Heart left ventricle (tissue), 16 donors: Measurements from ENCODE around the gene POC1A. TPM values are rescaled to one million over a fixed set of nuclear protein-coding genes. Genes with fewer than 3 reads are reported as not detected.

Source experiments
- ATAC-seq, 4 donors: fragments of 200-7000 bp; cut with Tn5 transposase; one replicate each; pipeline ENCODE4 v1.9.1; 2020 to 2022; ENCODE audit warnings: moderate library complexity in 4 of 4, mild to moderate bottlenecking in 3 of 4, moderate number of reproducible peaks in 1 of 4
- DNase-seq, 5 donors: peaks; one replicate each; pipeline ENCODE4 v3.0.0-alpha.2; 2020
- H3K27ac ChIP-seq, 12 donors: fragments of 200-600 bp; sonication (generic) in 4 of 12; one replicate each; pipeline versions ENCODE4 v1.5.0 to v1.8.0; 2016 to 2022; ENCODE audit warnings: mild to moderate bottlenecking in 2 of 12
- H3K27me3 ChIP-seq, 9 donors: fragments of 200-600 bp; sonication (generic) in 2 of 9; one replicate each; pipeline versions ENCODE4 v1.5.1 to v1.8.0; 2016 to 2022; ENCODE audit warnings: mild to moderate bottlenecking in 3 of 9
- H3K36me3 ChIP-seq, 9 donors: fragments of 200-600 bp; sonication (generic) in 2 of 9; one replicate each; pipeline versions ENCODE4 v1.5.0 to v1.8.0; 2018 to 2022; ENCODE audit warnings: mild to moderate bottlenecking in 2 of 9
- H3K4me1 ChIP-seq, 12 donors: fragments of 200-600 bp; sonication (generic) in 4 of 12; one replicate each; pipeline versions ENCODE4 v1.5.0 to v1.8.0; 2016 to 2022; ENCODE audit warnings: mild to moderate bottlenecking in 3 of 12
- H3K4me3 ChIP-seq, 12 donors: fragments of 200-600 bp; sonication (generic) in 4 of 12; one replicate each; pipeline versions ENCODE4 v1.5.0 to v1.8.0; 2017 to 2022; ENCODE audit warnings: mild to moderate bottlenecking in 9 of 12, moderate library complexity in 4 of 12
- H3K9me3 ChIP-seq, 12 donors: fragments of 200-600 bp; sonication (generic) in 4 of 12; one replicate each; pipeline versions ENCODE4 v1.5.0 to v1.8.0; 2016 to 2022; ENCODE audit warnings: mild to moderate bottlenecking in 1 of 12
- CTCF ChIP-seq, 12 donors: fragments of 200-600 bp; sonication (generic) in 4 of 12; IDR thresholded peaks; one replicate each; pipeline versions ENCODE4 v1.5.0 to v1.8.0; 2018 to 2022; ENCODE audit warnings: antibody characterized with exemption in 12 of 12, mild to moderate bottlenecking in 5 of 12
- POLR2A ChIP-seq, 2 donors: fragments of 450-650 bp; IDR thresholded peaks; one replicate each; pipeline ENCODE4 v1.6.1; 2017; ENCODE audit warnings: antibody characterized with exemption in 2 of 2, mild to moderate bottlenecking in 2 of 2, moderate library complexity in 2 of 2
- WGBS, 4 donors: extraction: QIAGEN DNeasy Blood & Tissue Kit in 2 of 4; methylation state at CpG; one replicate each; pipeline versions ENCODE4 v1.1.5 to v1.1.7; 2013 to 2018; 5-methylcytosine and 5-hydroxymethylcytosine counted together
- intact Hi-C, 10 donors: fragments of 100-400 bp; cut with DNase I; formaldehyde crosslinking; loops; one replicate each; pipeline versions ENCODE4 v1.11.1 to v1.14.2; 2022
- polyA plus RNA-seq, 2 donors: library from polyadenylated mRNA; stranded (reverse); fragments of 200-250 nt; gene quantifications; one replicate each; pipeline ENCODE4 v1.2.3, GENCODE V29; 2013
- total RNA-seq, 9 donors: library from RNA; depleted of rRNA in 2 of 9; stranded (reverse); fragments of >200 nt in 2 of 9; fragmentation: NEBNext Ultra II Directional in 3 of 9; extraction: Animal tissue kit (Norgen Biotek cat#: 25700) in 3 of 9; gene quantifications; one replicate each; pipeline versions ENCODE4 v1.1.0 to v1.2.4, GENCODE V29; 2016 to 2023
- donor health status: ischemic (EF 13 %, LVEDD 7.1; RV severe dilation, severe dysfunction).
- donor health status: healthy with polysubstance abuse.
- donor health status: DM: no; HTN: yes; CAD: no.
- donor health status: DM: no; HTN: no; CAD: no.
- donor health status: ischemic (EF 25% LVEDD 6.9; RV normal size, moderate dysfunction).
- donor health status: ischemic (EF 25% LVEDD 5.7; RV mildly dilated, moderate dysfunction).
- donor health status: healthy.
- donor health status: DM: yes; HTN: yes; CAD: no.
- donor health status: ischemic (EF 35%, LVEDD 5.7; RV mildly dilated, moderate dysfunction).
- donor health status: nonischemic (EF 11% LVEDD 7.7; RV severe dilation, severe dysfunction).
- donor health status: DM: yes; HTN: yes; CAD: no.
- donor health status: PGD.
- donor health status: ischemic (EF 29% LVEDD 5.4; RV normal size, mild dysfunction).
- donor health status: nonischemic (EF 23%, LVEDD 6.1; RV moderate dilation, normal function).

POC1A gene
- total and polyA plus RNA-seq, 11 donors, result 0.50 to 5.2 (median 1.4) TPM

- Histone ChIP-seq H3K36me3 (peaks cover 0 to 2% (median 0%) of the 10 kb centered on the region in 9 donors), H3K4me3 (no peak overlapping the region), H3K4me1 (peaks cover 0 to 36% (median 13%) of the 10 kb centered on the region in 12 donors), H3K27me3 (no peaks in the 10 kb centered on the region), H3K9me3 (no peaks in the 10 kb centered on the region), H3K27ac (peak overlapping the region in 7 of 12 donors; percentile 3 to 51 (median 43))
- DNase-seq (peak in 1 of 5 donors; percentile 13), ATAC-seq (no peak)
- 70 to 79% (median 77%) methylated on average over 6 to 7 of the region's 7 CpGs for WGBS, 4 donors
- TF ChIP-seq POLR2A (IDR thresholded peaks at IDR 0.05) (no peak), CTCF (IDR thresholded peaks at IDR 0.05) (no peak)
- intact Hi-C loops, result no loop called here
Measured at GRCh38 chr3:52137311-52137710, 16.9 kb downstream of the POC1A start.

- ATAC-seq (peak in 1 of 4 donors; percentile 12), DNase-seq (peak in 1 of 5 donors; percentile 41)
- Histone ChIP-seq H3K4me1 (peaks cover 0 to 36% (median 13%) of the 10 kb centered on the region in 12 donors), H3K27me3 (no peaks in the 10 kb centered on the region), H3K4me3 (no peak overlapping the region), H3K9me3 (no peaks in the 10 kb centered on the region), H3K36me3 (no peaks in the 10 kb centered on the region), H3K27ac (peak overlapping the region in 9 of 12 donors; percentile 3 to 51 (median 43))
- intact Hi-C loops, result no loop called here
- TF ChIP-seq CTCF (IDR thresholded peaks at IDR 0.05) (no peak), POLR2A (IDR thresholded peaks at IDR 0.05) (no peak)
- WGBS, 4 donors, result 53 to 70% (median 64%) methylated on average over 9 of the region's 9 CpGs
Measured at GRCh38 chr3:52136513-52136912, 17.7 kb downstream of the POC1A start.

GRCh38 chr3:52135332-52135731 lies 18.9 kb downstream of the POC1A start:
- intact Hi-C loops, result no loop called here
- H3K4me1 ChIP-seq, result peaks cover 0 to 30% (median 11%) of the 10 kb centered on the region in 12 donors
- H3K27me3 ChIP-seq, result no peaks in the 10 kb centered on the region
- H3K4me3 ChIP-seq, result no peak overlapping the region
- TF ChIP-seq POLR2A (IDR thresholded peaks at IDR 0.05) (no peak), CTCF (IDR thresholded peaks at IDR 0.05) (no peak)
- H3K27ac ChIP-seq, result no peak overlapping the region
- DNase-seq (no peak), ATAC-seq (no peak)
- H3K36me3 ChIP-seq, result no peaks in the 10 kb centered on the region
- WGBS, 4 donors, result 78 to 95% (median 88%) methylated on average over 4 of the region's 4 CpGs
- no peaks in the 10 kb centered on the region for H3K9me3 ChIP-seq

- DNase-seq (no peak), ATAC-seq (no peak)
- Histone ChIP-seq H3K4me3 (no peak overlapping the region), H3K27me3 (no peaks in the 10 kb centered on the region), H3K9me3 (no peaks in the 10 kb centered on the region), H3K36me3 (no peaks in the 10 kb centered on the region), H3K27ac (no peak overlapping the region), H3K4me1 (peaks cover 0 to 24% (median 9%) of the 10 kb centered on the region in 12 donors)
- no peak for TF ChIP-seq CTCF (IDR thresholded peaks at IDR 0.05)
- WGBS, 4 donors, result 64 to 81% (median 78%) methylated on average over 3 of the region's 3 CpGs
- intact Hi-C loops, result no loop called here
Measured at GRCh38 chr3:52134761-52135160, 19.5 kb downstream of the POC1A start.
